ENCODE data around the gene DRC7. TPM values are rescaled to one million over a fixed set of nuclear protein-coding genes. Genes with fewer than 3 reads are reported as not detected.
"Not testable (repeated sequence)": the region's sequence is repeated elsewhere in the genome, so short reads cannot be mapped to it uniquely, and the experiment has no call there.

Gene DRC7
- total RNA-seq, 2 experiments from 2014 or later = not detected

DNA sequence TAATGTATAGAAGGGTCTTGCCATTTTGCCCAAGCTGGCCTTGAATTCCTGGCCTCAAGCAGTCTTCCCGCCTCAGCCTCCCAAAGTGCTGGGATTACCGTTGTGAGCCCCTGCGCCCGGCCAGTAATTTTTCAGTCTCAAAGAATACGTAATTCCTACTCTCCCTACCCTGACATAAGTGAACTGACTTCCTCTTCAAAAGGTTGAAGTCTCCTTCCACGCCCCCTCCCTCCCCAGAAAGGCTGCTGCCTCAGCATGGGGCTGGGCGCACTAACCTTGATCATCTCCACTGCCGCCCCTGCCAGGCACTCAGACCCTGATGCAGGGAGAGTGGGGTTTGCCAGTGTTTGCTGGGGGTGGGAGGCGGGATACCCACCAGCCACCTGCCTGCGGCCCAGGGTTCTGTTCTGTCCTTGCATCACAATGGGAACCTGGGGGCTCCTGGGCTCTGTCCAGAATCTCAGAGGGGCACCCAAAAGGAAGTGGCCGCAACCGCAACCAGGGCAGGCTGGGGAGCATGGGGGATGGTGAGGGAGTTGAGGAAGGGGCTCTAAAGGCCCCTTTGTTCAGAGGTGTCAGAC lies 80.2 kb downstream of the DRC7 start:
- intact Hi-C loops (cut with micrococcal nuclease) = no loop called here
- H3K36me3 Mint-ChIP-seq = no peaks in the 10 kb centered on the region
- POLR2A ChIA-PET = no interaction called here
- H3K9me3 Mint-ChIP-seq = no peaks in the 10 kb centered on the region
- CTCF ChIA-PET = no interaction called here
- no peak overlapping the region for H3K4me3 Mint-ChIP-seq
- no peaks in the 10 kb centered on the region for H3K27me3 Mint-ChIP-seq
- H3K4me1 Mint-ChIP-seq (ENCODE audit: low read depth) = no peaks in the 10 kb centered on the region
- H3K27ac Mint-ChIP-seq = no peak overlapping the region
- no peak for DNase-seq

DNA sequence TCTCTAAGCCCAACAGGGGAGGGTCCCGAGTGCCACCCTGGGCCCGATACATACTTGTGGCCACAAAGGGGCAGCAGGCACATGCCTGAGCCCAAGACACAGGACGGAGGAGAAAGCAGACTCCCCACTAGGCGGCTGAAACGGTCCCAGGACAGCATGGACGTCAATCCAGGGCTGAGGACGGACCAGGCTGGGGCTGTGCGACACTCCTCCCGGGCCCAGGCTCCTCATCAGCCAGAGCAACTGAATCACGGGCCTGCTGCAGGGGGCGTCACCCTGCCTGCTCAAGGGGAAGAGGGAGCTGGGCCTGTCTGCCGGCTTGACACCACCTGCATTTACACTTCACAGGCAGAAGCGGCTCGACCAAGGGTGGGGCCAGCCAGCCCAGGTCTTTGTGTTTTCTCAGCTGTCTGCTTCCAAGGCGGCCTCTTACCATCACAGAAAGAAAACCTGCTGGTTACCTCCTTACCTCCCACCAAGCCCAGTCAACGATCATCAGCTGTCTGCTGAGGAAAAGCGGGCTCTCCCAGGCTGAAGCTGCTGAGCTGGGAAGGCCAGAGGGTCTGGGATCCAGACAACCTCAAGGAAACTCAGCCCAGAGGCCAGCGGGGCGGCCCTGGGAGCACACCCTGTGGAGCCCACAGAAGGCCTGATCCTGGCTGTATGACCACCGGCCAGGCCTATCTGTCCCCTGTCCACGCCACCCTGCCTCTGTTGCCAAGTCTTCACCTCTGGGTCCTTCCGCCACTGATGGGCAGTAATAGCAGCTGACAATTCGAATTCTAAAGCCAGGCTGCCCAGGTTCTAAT lies 81.3 kb downstream of the DRC7 start:
- H3K27me3 Mint-ChIP-seq = no peaks in the 10 kb centered on the region
- ChIA-PET POLR2A (no interaction called here), CTCF (no interaction called here)
- intact Hi-C loops (cut with micrococcal nuclease) = no loop called here
- H3K4me3 Mint-ChIP-seq = no peak overlapping the region
- H3K36me3 Mint-ChIP-seq = no peaks in the 10 kb centered on the region
- DNase-seq = no peak
- H3K27ac Mint-ChIP-seq = no peak overlapping the region
- no peaks in the 10 kb centered on the region for H3K9me3 Mint-ChIP-seq
- H3K4me1 Mint-ChIP-seq (ENCODE audit: low read depth) = no peaks in the 10 kb centered on the region

DNA sequence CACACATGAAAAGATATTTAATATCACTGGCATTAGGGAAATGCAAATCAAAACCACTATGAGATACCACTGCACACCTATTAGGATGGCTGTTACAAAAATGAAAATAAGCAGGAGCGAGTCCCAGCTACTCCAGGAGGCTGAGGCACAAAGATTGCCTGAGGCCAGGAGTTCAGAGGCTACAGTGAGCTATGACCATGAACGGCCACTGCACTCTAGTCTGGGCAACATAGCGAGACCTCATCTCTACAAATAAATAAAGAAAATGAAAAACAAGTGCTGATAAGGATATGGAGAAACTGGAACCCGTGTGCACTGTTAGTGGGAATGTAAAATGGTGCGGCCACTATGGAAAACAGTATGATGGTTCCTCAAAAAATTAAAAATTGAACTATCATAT lies 84.1 kb downstream of the DRC7 start:
- Mint-ChIP-seq H3K27ac (no peak overlapping the region), H3K4me1 (ENCODE audit: low read depth) (no peaks in the 10 kb centered on the region), H3K9me3 (no peaks in the 10 kb centered on the region), H3K4me3 (no peak overlapping the region), H3K36me3 (no peaks in the 10 kb centered on the region), H3K27me3 (no peaks in the 10 kb centered on the region)
- ChIA-PET POLR2A (no interaction called here), CTCF (no interaction called here)
- DNase-seq = no peak
- intact Hi-C loops (cut with micrococcal nuclease) = no loop called here

DNA sequence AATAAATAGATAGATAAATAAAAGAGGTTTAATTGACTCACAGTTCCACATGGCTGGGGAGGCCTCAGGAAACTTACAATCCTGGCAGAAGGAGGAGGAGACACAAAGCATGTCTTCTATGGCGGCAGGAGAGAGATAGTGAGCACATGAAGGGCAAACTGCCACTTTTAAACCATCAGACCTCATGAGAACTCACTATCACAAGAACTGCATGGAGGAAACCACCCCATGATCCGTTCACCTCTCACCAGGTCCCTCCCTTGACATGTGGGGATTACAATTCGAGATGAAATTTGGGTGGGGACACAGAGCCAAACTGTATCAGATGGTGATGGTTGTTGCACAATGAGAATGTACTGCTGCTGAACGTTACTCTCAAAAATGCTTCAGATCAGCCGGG lies 85.2 kb downstream of the DRC7 start:
- intact Hi-C loops (cut with micrococcal nuclease) = not testable (repeated sequence)

DNA sequence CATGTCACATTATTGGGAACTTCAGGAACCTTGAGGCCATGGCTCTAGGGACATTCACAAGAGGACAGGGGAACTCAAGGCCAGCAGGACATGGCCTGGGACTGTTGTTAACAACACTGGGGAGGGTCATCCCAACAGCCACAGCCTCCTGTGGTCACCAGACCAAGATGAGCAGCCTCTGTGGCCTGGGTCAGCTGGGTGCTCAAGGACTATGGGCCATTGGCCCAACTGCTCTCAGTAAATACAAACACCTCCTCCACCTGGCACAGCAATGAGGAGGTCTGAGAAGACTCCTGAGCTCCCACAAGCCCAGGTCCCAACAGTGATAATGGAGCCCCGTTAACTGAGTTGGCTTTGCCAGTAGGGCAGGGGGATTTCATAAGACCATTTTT lies 86.7 kb downstream of the DRC7 start:
- no peaks in the 10 kb centered on the region for H3K9me3 Mint-ChIP-seq
- ChIA-PET CTCF (no interaction called here), POLR2A (no interaction called here)
- no peaks in the 10 kb centered on the region for H3K4me1 Mint-ChIP-seq (ENCODE audit: low read depth)
- H3K27ac Mint-ChIP-seq = no peak overlapping the region
- no peak for DNase-seq
- H3K4me3 Mint-ChIP-seq = no peak overlapping the region
- H3K36me3 Mint-ChIP-seq = no peaks in the 10 kb centered on the region
- intact Hi-C loops (cut with micrococcal nuclease) = no loop called here
- no peaks in the 10 kb centered on the region for H3K27me3 Mint-ChIP-seq

More for the DNA sequence above, 85.2 kb downstream of the DRC7 start:
- H3K9me3 Mint-ChIP-seq; POLR2A ChIA-PET; CTCF ChIA-PET; H3K27ac Mint-ChIP-seq; H3K4me1 Mint-ChIP-seq (ENCODE audit: low read depth); H3K27me3 Mint-ChIP-seq; DNase-seq; H3K36me3 Mint-ChIP-seq; H3K4me3 Mint-ChIP-seq: not testable (repeated sequence)

Small RNA genes lying within 50 kb of the gene (microRNA-seq; reads per million reads assigned to microRNA genes)
- not detected for gene MIR6772 (ENCODE audit: borderline microRNAs expressed, borderline number of aligned reads, borderline replicate concordance)

Other genes starting within 250 kb of the DRC7 start
- gene CIAPIN1, start 247.4 kb upstream of the DRC7 start, total RNA-seq = 10 to 100 TPM; 34.8 to 38.5 TPM
- gene COQ9, start 247.3 kb upstream of the DRC7 start, total RNA-seq = 10 to 100 TPM; 29.8 to 33.0 TPM
- gene POLR2C, start 232.1 kb upstream of the DRC7 start, total RNA-seq = 10 to 100 TPM; 52.5 to 57.0 TPM
- gene DOK4, start 208.3 kb upstream of the DRC7 start, total RNA-seq = 1 to 10 TPM; 5.5 to 7.1 TPM
- gene CCDC102A, start 158.2 kb upstream of the DRC7 start, total RNA-seq = 1 to 10 TPM; 7.0 to 7.9 TPM
- gene ADGRG5, start 152.2 kb upstream of the DRC7 start, total RNA-seq = 1 to 10 TPM; 6.7 to 6.9 TPM
- gene ADGRG1, start 66.2 kb upstream of the DRC7 start, total RNA-seq = 1 to 10 TPM; 4.7 to 6.0 TPM
- gene ADGRG3, start 26.5 kb upstream of the DRC7 start, total RNA-seq = not detected
- gene KATNB1, start 41.0 kb downstream of the DRC7 start, total RNA-seq = 10 to 100 TPM; 30.6 to 31.6 TPM
- gene KIFC3, start 107.7 kb downstream of the DRC7 start, total RNA-seq = 1 to 10 TPM in 1 of 2 experiments, under 1 TPM in 1; 0.83 to 1.3 TPM

All from activated CD4-positive, alpha-beta memory T cell treated with anti-CD3 and anti-CD28 coated beads for 36 hours (primary cell).